GM23248 (cell line): Measurements from ENCODE around the gene CFHR5.

Experiments
- EZH2 ChIP-seq: fragments of 200-600 bp; sonication (generic); IDR thresholded peaks from 2 replicates; pipeline ENCODE4 v1.6.1; 2018; ENCODE audit warnings: antibody characterized with exemption, mild to moderate bottlenecking; ENCODE audit not compliant: insufficient read depth, poor library complexity, severe bottlenecking
- EZH2phosphoT487 ChIP-seq: fragments of 200-600 bp; sonication (generic); IDR thresholded peaks from 2 replicates; pipeline ENCODE4 v1.6.1; 2018; ENCODE audit warnings: antibody characterized with exemption, moderate library complexity, mild to moderate bottlenecking, low read depth; ENCODE audit not compliant: insufficient read depth

- TF ChIP-seq EZH2phosphoT487, result no peak
- TF ChIP-seq EZH2, result no peak
These were observed 39.4 kb downstream of the CFHR5 start for GRCh38 chr1:197016751-197017150.
